CD4-positive, alpha-beta memory T cell (primary cell): Measurements from ENCODE around the gene FGF7. TPM values are rescaled to one million over a fixed set of nuclear protein-coding genes. Genes with fewer than 3 reads are reported as not detected.
"Not testable (repeated sequence)": the region's sequence is repeated elsewhere in the genome, so short reads cannot be mapped to it uniquely, and the experiment has no call there.

Experiments
- CTCF ChIA-PET: fragments of 350-600 bp; sonication (Branson Sonifier 250); formaldehyde crosslinking; loops from one replicate; lab custom pipeline; 2021; ENCODE audit warnings: inconsistent platforms; ENCODE audit not compliant: partially characterized antibody; lab: Charles Lee
- POLR2A ChIA-PET: fragments of 350-600 bp; sonication (Branson Sonifier 250); formaldehyde crosslinking; loops from one replicate; lab custom pipeline; 2021; ENCODE audit not compliant: partially characterized antibody; lab: Charles Lee
- DNase-seq, 5 donors: peaks; one replicate each; pipeline versions ENCODE4 v3.0.0 to v3.0.0-alpha.2; 2020 to 2022; ENCODE audit warnings: mixed read lengths in 1 of 5
- H3K27ac ChIP-seq: one replicate; pipeline ENCODE4 v1.7.0; 2013; ENCODE audit warnings: low read depth, low read length
- H3K27me3 ChIP-seq: 2 replicates; pipeline ENCODE4 v1.7.0; 2013; ENCODE audit warnings: mild to moderate bottlenecking, low read length, moderate library complexity; ENCODE audit not compliant: insufficient read depth
- H3K36me3 ChIP-seq: 2 replicates; pipeline ENCODE4 v1.7.0; 2013; ENCODE audit warnings: mild to moderate bottlenecking, low read length, moderate library complexity; ENCODE audit not compliant: insufficient read depth
- H3K4me1 ChIP-seq: 2 replicates; pipeline ENCODE4 v1.7.0; 2013; ENCODE audit warnings: mild to moderate bottlenecking, low read length, moderate library complexity; ENCODE audit not compliant: insufficient read depth
- H3K4me3 ChIP-seq, 2 donors: one replicate each; pipeline ENCODE4 v1.7.0; 2013; ENCODE audit warnings: low read length in 2 of 2, mild to moderate bottlenecking in 1 of 2
- H3K9me3 ChIP-seq, 2 donors: one replicate each; pipeline ENCODE4 v1.7.0; 2013; ENCODE audit warnings: low read length in 2 of 2, control low read depth in 1 of 2; ENCODE audit not compliant: control insufficient read depth in 1 of 2
- H3K27ac Mint-ChIP-seq, 7 donors: one replicate each; pipeline ENCODE4 v1.8.0; 2020 to 2021; ENCODE audit warnings: mixed read lengths in 7 of 7, mild to moderate bottlenecking in 6 of 7, inconsistent platforms in 3 of 7, moderate library complexity in 3 of 7
- H3K27me3 Mint-ChIP-seq, 2 donors: one replicate each; pipeline ENCODE4 v1.8.0; 2020 to 2021; ENCODE audit warnings: mixed read lengths in 2 of 2
- H3K36me3 Mint-ChIP-seq, 2 donors: one replicate each; pipeline ENCODE4 v1.8.0; 2020 to 2021; ENCODE audit warnings: mixed read lengths in 2 of 2, inconsistent platforms in 1 of 2, mild to moderate bottlenecking in 1 of 2
- H3K4me1 Mint-ChIP-seq, 4 donors: one replicate each; pipeline ENCODE4 v1.8.0; 2020 to 2021; ENCODE audit warnings: mixed read lengths in 4 of 4, mild to moderate bottlenecking in 1 of 4
- H3K4me3 Mint-ChIP-seq, 8 donors: one replicate each; pipeline ENCODE4 v1.8.0; 2020 to 2021; ENCODE audit warnings: mixed read lengths in 8 of 8, mild to moderate bottlenecking in 7 of 8, moderate library complexity in 6 of 8, inconsistent platforms in 3 of 8
- H3K9me3 Mint-ChIP-seq, 8 donors: one replicate each; pipeline ENCODE4 v1.8.0; 2020 to 2021; ENCODE audit warnings: mixed read lengths in 8 of 8, mild to moderate bottlenecking in 5 of 8, inconsistent platforms in 3 of 8, moderate library complexity in 1 of 8
- intact Hi-C: fragments of 100-400 bp; cut with micrococcal nuclease; formaldehyde crosslinking; loops from one replicate; pipeline ENCODE4 v1.15.1; 2023
- polyA plus RNA-seq, 2 donors: library from polyadenylated mRNA; unstranded; fragments of 300-500 nt; fragmentation: Illumina TruSeq; gene quantifications; one replicate each; pipeline ENCODE4 v1.2.3, GENCODE V29; 2021
- total RNA-seq, 2 experiments: library from RNA; stranded (reverse); gene quantifications; one replicate each; pipeline ENCODE4 v1.2.3, GENCODE V29; 2021

Gene FGF7
- total and polyA plus RNA-seq, 4 experiments from 2014 or later: 0.06 to 0.11 TPM; not detected in 2

GRCh38 chr15:49471733-49472132 lies 48.7 kb downstream of the FGF7 start:
- Mint-ChIP-seq H3K27ac (peak overlapping the region in 2 of 7 donors; percentile 4 to 34), H3K9me3 (no peaks in the 10 kb centered on the region), H3K4me1 (peaks cover 0 to 8% (median 6%) of the 10 kb centered on the region in 4 donors), H3K27me3 (no peaks in the 10 kb centered on the region), H3K4me3 (peak overlapping the region in 4 of 8 donors; percentile 7 to 72 (median 48)), H3K36me3 (no peaks in the 10 kb centered on the region)
- intact Hi-C loops: loop anchor here (5.0 kb wide), 1 partner anchor 531 kb away; no protein-coding TSS in a partner anchor
- Histone ChIP-seq H3K4me1 (no peaks in the 10 kb centered on the region), H3K27me3 (no peaks in the 10 kb centered on the region), H3K4me3 (no peak overlapping the region), H3K36me3 (no peaks in the 10 kb centered on the region), H3K9me3 (no peaks in the 10 kb centered on the region), H3K27ac (no peak overlapping the region)
- ChIA-PET POLR2A (no interaction called here), CTCF (interaction anchor here (1.0 to 1.8 kb wide), 7 partner anchors 10 to 673 kb away, joined by 3 to 10 read pairs (median 4); no protein-coding TSS in a partner anchor)
- DNase-seq: peak in 2 of 5 donors; percentile 0 to 39

- intact Hi-C loops: loop anchor here (5.0 kb wide), 1 partner anchor 530 kb away; no protein-coding TSS in a partner anchor
- Mint-ChIP-seq H3K27me3 (no peaks in the 10 kb centered on the region), H3K4me3 (no peak overlapping the region), H3K9me3 (no peaks in the 10 kb centered on the region), H3K36me3 (no peaks in the 10 kb centered on the region), H3K27ac (peak overlapping the region in 1 of 7 donors; percentile 51), H3K4me1 (peaks cover 0 to 8% (median 3%) of the 10 kb centered on the region in 4 donors)
- CTCF ChIA-PET: interaction anchor here (1.2 to 1.8 kb wide), 4 partner anchors 11 to 672 kb away, joined by 3 to 10 read pairs (median 5); no protein-coding TSS in a partner anchor
- no peaks in the 10 kb centered on the region for H3K4me1 ChIP-seq
- no peak overlapping the region for H3K4me3 ChIP-seq
- H3K27ac ChIP-seq: no peak overlapping the region
- no peaks in the 10 kb centered on the region for H3K27me3 ChIP-seq
- POLR2A ChIA-PET: no interaction called here
- DNase-seq: no peak
- no peaks in the 10 kb centered on the region for H3K9me3 ChIP-seq
- no peaks in the 10 kb centered on the region for H3K36me3 ChIP-seq
These were observed 49.3 kb downstream of the FGF7 start for GRCh38 chr15:49472338-49472737.

- Mint-ChIP-seq H3K27me3 (no peaks in the 10 kb centered on the region), H3K36me3 (no peaks in the 10 kb centered on the region), H3K9me3 (no peaks in the 10 kb centered on the region), H3K27ac (no peak overlapping the region), H3K4me3 (no peak overlapping the region), H3K4me1 (peaks cover 0 to 8% (median 3%) of the 10 kb centered on the region in 4 donors)
- H3K4me1 ChIP-seq: no peaks in the 10 kb centered on the region
- no peaks in the 10 kb centered on the region for H3K27me3 ChIP-seq
- ChIA-PET POLR2A (no interaction called here), CTCF (no interaction called here)
- intact Hi-C loops: loop anchor here (5.0 kb wide), 1 partner anchor 529 kb away; no protein-coding TSS in a partner anchor
- no peak overlapping the region for H3K27ac ChIP-seq
- H3K9me3 ChIP-seq: no peaks in the 10 kb centered on the region
- no peak overlapping the region for H3K4me3 ChIP-seq
- DNase-seq: no peak
- H3K36me3 ChIP-seq: no peaks in the 10 kb centered on the region
These were observed 50.0 kb downstream of the FGF7 start for GRCh38 chr15:49473031-49473430.

- H3K9me3 Mint-ChIP-seq, CTCF ChIA-PET, DNase-seq, H3K27ac Mint-ChIP-seq, intact Hi-C loops, H3K9me3 ChIP-seq, H3K27ac ChIP-seq, H3K36me3 Mint-ChIP-seq, H3K4me1 Mint-ChIP-seq, H3K4me1 ChIP-seq, H3K36me3 ChIP-seq, POLR2A ChIA-PET, H3K4me3 ChIP-seq, H3K27me3 Mint-ChIP-seq, H3K27me3 ChIP-seq, H3K4me3 Mint-ChIP-seq: not testable (repeated sequence)
These were observed 55.0 kb downstream of the FGF7 start for GRCh38 chr15:49478021-49478420.

- H3K9me3 ChIP-seq, H3K4me1 Mint-ChIP-seq, H3K27me3 ChIP-seq, H3K27ac ChIP-seq, DNase-seq, H3K36me3 ChIP-seq, H3K4me1 ChIP-seq, intact Hi-C loops, CTCF ChIA-PET, H3K9me3 Mint-ChIP-seq, H3K36me3 Mint-ChIP-seq, POLR2A ChIA-PET, H3K4me3 ChIP-seq, H3K27me3 Mint-ChIP-seq, H3K4me3 Mint-ChIP-seq, H3K27ac Mint-ChIP-seq: not testable (repeated sequence)
These were observed 55.9 kb downstream of the FGF7 start for GRCh38 chr15:49478982-49479381.

- DNase-seq, H3K36me3 ChIP-seq, H3K4me1 ChIP-seq, H3K27ac ChIP-seq, CTCF ChIA-PET, H3K9me3 ChIP-seq, intact Hi-C loops, H3K9me3 Mint-ChIP-seq, POLR2A ChIA-PET, H3K27ac Mint-ChIP-seq, H3K4me1 Mint-ChIP-seq, H3K4me3 Mint-ChIP-seq, H3K4me3 ChIP-seq, H3K27me3 Mint-ChIP-seq, H3K27me3 ChIP-seq, H3K36me3 Mint-ChIP-seq: not testable (repeated sequence)
These were observed 62.4 kb downstream of the FGF7 start for GRCh38 chr15:49485401-49485800.

- Histone ChIP-seq H3K4me1 (no peaks in the 10 kb centered on the region), H3K27me3 (no peaks in the 10 kb centered on the region), H3K9me3 (no peaks in the 10 kb centered on the region), H3K4me3 (no peak overlapping the region), H3K27ac (no peak overlapping the region), H3K36me3 (no peaks in the 10 kb centered on the region)
- Mint-ChIP-seq H3K9me3 (no peaks in the 10 kb centered on the region), H3K36me3 (no peaks in the 10 kb centered on the region), H3K27ac (no peak overlapping the region), H3K4me1 (no peaks in the 10 kb centered on the region), H3K4me3 (no peak overlapping the region), H3K27me3 (no peaks in the 10 kb centered on the region)
- DNase-seq: no peak
- intact Hi-C loops: no loop called here
- POLR2A ChIA-PET: no interaction called here
- CTCF ChIA-PET: no interaction called here
These were observed 67.9 kb downstream of the FGF7 start for GRCh38 chr15:49490966-49491365.

GRCh38 chr15:49492151-49492550 lies 69.1 kb downstream of the FGF7 start:
- ChIA-PET POLR2A (no interaction called here), CTCF (no interaction called here)
- Mint-ChIP-seq H3K9me3 (no peaks in the 10 kb centered on the region), H3K27ac (no peak overlapping the region), H3K27me3 (no peaks in the 10 kb centered on the region), H3K4me1 (no peaks in the 10 kb centered on the region), H3K36me3 (no peaks in the 10 kb centered on the region), H3K4me3 (no peak overlapping the region)
- Histone ChIP-seq H3K27ac (no peak overlapping the region), H3K9me3 (no peaks in the 10 kb centered on the region), H3K27me3 (no peaks in the 10 kb centered on the region), H3K4me1 (no peaks in the 10 kb centered on the region), H3K4me3 (no peak overlapping the region), H3K36me3 (no peaks in the 10 kb centered on the region)
- no peak for DNase-seq
- intact Hi-C loops: no loop called here
